GM19452 (cell line): ENCODE measurements around the gene MRPL27.

Experiments
- ATAC-seq: cut with Tn5 transposase; IDR thresholded peaks from one replicate; pipeline ENCODE4 v1.9.1; 2021; ENCODE audit not compliant: unreplicated experiment

Gene MRPL27

DNA sequence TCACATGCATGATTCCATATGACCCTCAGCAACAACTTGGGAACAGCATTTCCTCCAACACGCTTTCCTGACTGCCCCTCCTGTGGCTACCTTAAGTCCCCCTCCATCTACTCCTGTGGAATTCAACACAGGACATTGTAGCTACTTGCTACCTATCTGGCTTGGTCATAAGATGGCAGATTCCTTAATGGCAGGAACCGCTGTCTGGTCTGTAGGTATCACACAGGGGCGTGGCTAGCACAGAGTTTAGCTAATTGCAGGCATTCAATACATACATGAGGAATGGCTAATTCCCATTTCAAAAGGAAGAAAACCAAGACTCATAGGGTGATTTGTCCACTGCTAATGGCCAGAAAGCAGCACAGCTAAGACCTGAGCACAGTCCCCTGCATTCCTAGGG, 15.7 kb upstream of the MRPL27 start:
- ATAC-seq, result no peak

DNA sequence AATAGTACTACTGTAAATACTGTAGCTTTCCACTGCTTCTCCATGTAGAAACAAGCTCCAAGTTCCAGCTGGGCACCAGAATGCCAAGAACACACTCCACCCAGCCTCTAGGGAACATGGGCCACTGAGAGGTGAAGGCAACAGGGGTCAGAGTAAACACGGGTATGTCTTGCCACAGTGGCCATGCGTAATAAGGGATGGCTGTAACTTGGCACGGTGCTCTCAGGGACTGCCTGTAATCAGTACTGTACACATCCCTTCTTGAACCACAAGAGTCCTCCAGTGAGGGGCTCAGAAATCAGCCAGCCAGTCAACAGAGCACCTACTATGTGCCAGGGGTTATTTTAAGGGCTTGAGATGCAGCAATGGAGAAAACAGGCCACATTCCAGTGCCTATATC, 13.5 kb upstream of the MRPL27 start:
- no peak for ATAC-seq

DNA sequence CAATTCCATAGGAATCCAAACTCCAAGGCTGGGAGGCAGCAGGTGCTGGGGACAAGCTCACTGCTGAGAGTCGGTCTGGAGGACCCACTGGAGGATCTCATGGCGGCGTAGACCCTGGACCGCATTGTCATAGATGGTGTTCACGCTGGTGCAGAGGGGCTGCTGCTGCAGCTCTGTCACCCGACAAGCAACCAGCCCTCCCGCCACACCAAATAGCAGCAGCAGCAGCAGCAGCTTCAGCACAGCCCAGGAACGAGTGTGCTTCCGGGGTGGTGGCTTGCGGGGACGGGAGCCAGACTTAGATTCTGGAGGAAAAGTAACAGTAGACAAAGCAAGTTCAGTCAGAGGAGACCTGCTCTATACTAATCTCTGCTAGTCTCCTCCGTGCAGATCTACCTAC, 9.9 kb upstream of the MRPL27 start:
- ATAC-seq, result no peak

DNA sequence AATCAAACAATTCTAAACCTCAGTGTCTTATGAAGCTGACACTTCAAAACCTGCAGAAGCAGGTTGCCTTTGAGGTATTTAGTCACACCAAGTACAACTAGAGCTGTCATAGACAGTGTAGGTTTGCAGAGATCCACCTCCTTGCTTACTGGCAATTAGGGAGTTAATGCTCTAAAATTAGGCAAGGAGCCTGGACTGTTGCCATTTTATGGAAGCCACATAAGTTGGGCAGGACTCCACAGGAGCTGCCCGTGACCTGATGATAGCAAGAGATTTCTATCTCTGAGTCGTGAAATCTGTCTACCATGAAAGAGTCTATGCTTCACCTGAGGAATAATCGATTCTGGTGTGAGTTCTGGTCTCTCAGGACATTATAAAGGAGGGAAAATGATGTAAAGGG, 8.9 kb upstream of the MRPL27 start:
- ATAC-seq, result no peak

DNA sequence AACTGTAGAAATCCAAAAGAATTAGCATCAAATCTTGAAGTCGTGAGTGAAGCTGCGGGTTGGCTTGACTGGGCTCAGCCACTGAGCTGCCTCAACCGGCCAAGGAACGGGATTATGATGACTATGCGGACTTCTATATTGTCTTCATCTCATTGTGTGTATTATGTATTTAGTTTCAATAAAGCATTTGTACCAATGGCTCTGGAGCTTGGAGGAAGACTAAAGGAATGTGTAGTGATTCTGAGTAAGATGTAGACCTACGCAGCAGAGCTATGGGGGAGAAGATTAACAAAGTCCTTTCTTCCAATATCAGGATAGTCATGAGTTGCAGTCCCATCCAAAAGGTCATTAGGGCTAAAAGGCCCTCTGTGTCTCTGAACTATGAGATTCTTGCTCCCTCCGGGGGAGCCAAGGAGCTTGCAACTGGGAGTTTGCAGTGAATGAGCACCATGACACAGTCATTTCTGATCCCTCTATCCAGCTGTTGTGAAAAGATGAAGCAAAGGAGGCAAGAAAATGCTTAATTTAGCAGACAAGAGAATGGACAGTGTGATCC, 8.4 kb upstream of the MRPL27 start:
- no peak for ATAC-seq

DNA sequence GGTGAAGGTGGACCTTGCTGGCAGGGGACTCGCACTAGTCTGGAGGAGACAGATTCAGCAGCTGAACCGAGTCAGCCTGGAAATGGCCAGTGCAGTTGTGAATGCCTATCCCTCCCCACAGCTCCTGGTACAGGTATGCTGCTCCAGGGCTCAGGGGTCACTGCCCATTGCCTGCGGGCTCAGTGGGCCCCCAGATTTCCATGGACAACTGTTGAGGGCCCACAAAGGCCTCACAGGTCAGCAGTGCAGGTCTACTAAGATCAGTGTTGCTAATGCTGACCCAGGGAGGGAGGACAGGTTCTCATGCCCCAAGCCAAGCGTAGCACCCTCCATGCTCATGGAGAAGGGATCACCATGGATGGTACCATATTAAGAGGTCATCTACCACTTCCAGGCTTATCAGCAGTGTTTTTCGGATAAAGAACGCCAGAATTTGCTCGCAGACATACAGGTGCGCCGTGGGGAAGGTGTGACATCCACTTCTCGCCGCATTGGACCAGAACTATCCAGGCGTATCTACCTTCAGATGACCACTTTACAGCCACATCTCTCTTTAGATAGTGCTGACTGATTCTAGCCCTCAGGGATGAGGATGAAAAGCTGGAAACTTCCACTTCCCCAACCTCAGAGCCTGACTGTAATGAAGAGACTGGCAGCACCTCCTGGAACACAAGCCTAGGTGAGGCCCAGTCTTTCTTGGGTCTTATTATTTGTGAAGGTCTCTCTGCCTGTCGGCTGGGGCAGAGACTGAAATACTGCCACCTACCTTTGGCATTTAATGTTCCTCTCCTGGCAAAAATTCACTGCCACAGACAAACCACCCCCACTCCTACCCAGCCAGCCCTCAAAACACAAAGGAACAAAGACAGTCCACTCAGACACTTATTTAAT, 7.6 kb upstream of the MRPL27 start:
- ATAC-seq, result no peak

DNA sequence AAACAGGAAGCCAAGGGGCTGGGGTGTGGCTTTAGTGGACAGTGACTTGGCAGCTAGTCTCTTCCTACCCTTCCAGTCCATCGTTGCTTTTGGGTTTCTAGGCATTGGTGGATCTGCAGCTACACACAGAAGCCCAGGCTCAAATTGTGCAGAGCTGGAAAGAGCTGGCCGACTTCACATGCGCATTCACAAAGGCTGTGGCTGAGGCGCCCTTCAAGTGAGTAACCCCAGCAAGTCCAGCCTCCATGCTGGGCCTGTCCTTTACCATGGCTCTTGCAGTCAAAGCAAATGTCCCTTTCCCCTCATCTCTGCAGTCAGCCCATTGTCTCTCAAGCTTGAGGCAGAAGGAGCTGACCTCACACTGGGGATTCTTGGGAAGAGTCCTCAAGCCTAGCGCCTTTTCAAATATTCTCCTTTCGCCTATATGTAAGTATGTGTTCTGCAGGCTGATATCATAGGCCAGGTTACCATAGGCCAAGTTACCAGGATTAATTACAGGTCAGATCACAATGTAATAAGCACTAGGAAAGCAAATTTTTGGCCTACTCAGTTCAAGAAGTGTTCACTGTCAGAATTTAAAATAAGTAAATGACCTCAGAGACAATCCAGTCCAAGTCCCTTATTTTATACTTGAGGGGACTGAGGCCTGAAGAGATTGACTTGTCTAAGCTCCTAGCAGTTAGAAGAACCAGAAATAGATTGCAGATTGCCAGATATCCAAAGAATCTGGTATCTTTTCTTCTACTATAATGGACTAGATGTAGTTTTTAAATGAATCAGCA, 6.6 kb upstream of the MRPL27 start:
- ATAC-seq, result no peak

DNA sequence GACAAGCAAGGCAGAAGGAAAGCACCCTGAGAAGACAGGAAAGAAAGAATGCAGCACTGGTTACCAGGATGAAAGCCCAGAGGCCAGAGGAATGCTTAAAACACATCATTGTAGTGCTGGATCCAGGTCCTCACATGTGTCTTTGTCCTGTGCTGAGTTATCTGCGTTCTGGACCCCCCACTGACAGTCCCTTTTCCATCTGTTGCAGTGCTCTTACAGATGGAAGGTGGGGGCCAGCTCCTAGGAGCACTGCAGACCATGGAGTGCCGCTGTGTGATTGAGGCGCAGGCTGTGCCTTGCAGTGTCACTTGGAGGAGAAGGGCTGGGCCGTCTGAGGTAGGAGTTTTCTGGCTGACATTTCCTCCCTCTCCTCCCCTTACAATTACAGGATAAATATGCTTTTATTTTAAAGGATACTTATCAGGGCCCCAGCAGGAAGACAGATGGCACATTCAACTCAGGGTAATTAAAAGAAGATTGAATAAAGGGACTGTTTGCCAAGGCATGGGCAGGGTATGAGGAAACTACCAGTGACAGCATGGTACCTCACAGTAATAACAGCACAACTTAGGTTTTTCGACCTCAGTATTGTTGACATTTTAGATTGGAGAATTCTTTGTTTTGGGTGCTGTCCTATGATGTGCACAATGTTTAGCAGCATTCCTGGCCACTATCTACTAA, 3.0 kb upstream of the MRPL27 start:
- ATAC-seq, result no peak

DNA sequence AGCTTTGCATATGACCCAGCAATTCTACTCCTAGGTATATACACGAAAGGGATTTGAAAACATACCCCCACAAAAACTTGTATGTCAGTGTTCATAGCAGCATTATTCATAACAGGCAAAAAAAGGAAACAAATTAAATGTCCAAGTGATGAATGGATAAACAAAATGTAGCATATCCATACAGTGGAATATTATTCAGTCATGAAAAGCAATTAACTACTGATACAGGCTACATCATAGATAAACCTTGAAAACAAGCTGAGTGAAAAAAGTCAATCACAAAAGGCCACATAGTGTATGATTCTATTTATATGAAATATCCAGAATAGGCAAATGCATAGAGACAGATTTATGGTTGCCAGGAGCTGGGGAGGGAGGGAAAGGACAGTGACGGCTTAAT, 721 bp upstream of the MRPL27 start:
- no peak for ATAC-seq

DNA sequence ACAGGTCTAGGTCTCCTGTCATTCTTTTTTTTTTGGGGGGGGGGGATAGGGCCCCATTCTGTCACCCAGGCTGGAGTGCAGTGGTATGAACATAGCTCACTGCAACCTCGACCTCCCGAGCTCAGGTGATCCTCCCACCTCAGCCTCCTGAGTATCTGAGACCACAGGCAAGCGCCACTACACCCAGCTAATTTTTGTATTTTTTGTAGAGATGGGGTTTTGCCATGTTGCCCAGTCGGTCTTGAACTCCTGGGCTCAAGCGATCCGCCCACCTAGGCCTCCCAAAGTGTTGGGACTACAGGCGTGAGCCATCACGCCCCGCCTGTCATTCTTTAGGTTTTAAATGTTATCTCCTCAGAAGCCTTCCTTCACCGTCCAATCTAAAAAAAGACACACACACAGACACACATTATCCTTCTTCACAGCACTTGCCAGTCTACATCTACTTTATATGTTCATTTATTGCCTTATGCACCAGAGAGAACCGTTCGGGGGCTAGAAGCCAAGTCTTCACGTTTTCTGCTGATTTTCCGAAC, 694 bp downstream of the MRPL27 start:
- ATAC-seq, result no peak

DNA sequence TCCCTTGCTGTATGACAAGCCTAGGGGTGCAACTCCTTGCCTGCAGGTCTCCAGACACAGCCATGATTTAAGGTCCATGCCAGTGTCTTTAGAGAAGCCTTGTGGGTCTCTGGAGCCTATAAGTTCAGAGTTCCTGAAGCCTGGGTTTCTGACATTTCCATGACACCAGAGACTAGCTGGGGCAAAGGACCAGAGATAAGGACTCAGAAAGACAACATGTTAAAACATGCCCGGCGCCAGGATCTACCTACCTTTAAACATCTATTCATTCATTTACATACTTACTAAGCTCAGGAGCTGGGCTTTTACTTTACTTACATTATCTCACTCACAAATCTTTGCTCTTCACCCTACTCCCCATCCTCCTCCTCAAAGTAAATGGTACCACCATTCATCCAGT, 1.5 kb downstream of the MRPL27 start:
- ATAC-seq, result no peak

DNA sequence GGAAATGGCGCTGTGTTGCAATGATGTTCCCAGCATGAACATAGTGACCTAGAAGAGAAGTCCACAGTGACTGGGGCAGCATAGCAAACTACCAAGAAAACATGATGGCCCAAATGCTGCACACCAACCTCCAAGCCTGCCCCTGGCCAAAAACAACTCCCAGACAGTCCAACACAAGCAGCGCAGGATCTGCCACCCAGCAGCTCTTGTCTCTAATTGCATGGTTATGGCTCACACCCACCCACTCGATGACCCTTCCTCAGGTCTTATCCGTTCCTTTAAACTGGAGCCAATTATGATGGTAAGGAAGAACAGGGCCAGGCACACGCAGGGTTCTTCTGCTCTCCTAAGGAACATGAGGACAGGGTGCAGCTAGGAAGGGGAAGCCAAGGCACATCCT, 2.9 kb downstream of the MRPL27 start:
- ATAC-seq, result no peak

DNA sequence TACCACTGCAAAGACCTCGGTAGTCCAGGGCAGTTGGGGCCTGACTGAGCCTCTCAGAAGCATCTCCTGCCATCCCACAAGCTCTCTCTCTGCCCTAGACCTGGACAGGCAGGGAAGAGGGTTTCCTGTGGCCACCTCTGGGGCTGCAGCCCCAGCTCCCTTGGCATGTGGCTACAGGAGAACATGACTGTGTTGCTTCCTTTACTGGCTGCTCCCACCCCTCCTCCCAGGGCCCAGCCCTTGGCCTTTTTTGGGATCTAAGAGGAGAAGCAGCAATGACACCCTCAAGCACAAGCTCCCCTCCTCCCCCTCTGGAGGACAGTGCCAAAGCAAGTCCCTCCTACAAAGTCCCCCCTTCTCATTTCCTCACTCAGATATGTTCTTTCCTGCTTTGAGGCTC, 5.6 kb downstream of the MRPL27 start:
- no peak for ATAC-seq

DNA sequence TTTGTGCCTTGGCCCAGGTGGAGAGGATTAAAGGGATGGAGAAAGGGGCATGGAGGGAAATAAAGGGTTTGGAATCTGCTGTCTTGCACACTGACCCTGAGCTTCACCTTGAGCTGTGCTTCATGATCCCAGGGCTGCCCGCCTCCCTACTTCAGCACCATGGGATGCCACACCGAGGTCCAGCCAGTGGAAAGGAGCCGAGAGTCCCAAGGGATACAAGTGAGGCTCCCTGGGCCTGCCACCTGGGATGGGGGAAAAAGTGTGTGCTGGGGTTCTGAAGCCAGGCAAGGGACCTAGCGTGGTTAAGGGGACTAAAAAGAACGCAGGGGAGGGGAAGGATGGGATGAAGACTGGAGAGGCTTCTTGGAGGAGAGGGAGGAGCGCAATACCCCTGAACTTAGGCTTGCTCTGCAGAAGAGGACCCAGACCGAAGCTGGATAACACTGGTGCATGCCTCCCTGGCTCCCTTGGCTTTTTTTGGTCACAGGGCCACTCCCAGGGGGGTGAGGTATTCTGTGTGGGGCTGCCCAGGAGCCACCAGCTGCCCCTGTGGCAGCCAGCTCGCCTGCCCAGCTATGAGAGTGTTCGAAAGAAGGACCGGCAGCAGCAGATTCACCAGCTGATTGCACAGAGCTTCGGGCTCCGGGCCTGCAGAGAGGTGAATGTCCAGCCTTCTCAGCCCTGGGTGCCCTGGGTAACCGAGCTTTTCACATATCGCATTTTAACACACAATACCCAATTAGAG, 7.2 kb downstream of the MRPL27 start:
- no peak for ATAC-seq

DNA sequence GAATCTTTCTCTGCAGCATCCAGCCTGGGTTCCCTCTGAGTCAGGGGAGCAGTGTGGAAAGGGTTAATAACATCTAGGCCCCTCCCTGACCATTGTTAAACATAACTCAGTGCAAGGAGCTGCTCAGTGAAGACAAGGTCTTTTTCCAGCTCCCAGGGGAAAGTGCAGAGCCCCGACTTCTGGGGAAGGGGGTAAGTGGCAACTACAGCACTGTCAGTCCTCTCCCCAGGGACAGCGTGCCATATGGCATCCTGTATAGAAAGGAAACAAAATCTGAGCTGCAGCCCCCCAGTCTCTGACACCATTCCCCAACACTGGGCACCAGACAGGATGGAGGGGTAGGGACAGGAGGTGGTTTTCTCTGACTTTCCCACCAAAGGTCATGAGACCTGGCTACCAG, 7.8 kb downstream of the MRPL27 start:
- ATAC-seq, result no peak

DNA sequence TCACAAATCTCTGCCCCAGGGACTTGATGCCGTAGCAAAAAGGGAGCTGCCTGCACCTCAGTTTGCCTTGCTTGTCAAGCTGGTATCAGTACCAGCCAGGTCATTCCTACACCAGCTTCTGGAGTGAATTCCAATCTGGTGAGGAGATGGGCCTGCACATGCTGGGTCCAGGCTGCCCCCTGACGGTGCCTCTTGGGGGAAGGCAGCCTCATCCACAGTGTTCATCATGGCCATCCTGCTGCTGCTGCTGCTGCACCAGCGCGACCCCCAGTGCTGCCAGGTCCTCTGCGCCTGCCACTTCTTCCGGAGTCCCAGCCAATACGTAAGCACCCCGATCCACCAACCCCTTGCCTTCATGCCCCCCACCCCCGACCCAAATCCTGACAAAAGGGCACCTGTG, 8.3 kb downstream of the MRPL27 start:
- no peak for ATAC-seq

DNA sequence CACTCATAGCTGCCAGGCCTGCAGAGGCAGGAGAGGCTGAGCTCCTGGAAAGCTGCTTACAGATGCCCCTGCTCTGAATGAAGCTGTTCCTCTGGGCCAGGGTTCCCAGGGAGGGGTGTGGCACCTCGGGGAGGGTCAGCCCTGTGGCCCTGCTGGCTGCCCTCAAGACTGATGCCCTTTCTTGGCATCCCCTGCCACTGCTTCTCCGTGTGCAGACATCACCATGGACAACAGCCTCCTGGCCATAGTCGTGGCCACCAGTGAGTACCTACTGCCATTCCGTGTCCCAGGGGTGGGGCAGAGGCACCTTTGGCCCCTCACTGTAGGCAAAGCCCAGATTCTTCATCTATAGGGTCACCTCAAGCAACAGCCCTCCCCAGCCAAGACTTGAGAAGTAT, 8.9 kb downstream of the MRPL27 start:
- ATAC-seq, result no peak

DNA sequence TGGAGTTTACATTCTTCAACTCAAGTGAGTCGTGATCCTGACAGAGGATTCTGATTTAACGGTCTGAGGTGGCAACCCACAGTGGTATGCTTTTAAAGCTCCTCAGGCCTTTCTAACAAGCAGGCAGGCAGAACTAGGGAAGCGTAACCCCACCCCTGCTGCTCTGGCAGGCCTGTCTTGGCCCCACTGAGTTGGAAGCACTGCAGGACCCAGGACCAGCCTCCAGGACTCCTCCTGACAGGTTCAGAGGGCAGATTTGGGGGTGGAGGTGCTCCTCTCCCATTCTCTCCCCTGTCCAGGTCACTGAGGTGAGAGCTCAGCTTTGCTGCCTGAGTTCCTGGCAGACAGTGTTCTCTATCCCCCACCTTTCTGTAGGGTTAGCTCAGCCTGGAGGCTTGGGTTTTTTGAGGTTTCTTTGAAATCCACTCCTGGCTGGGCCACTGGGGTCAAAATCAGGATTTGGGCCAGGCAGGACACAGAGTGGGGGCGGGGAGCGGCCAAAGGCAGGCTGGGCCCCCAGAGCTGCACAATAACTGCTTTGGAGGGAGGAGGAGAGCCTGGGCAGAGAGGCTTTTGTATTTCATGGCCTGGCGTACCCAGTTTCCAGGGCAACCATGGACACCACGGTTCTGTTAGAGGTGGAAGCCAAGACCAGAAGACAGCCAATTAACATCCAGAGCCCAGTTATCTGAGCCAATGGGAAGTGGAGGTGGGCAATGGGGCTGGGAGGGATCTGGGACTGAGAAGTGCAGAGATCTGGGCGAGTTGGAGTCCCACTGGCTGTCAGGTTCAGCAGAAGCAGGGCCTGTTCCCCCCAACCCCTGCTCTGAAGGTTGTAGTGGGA, 9.5 kb downstream of the MRPL27 start:
- no peak for ATAC-seq

DNA sequence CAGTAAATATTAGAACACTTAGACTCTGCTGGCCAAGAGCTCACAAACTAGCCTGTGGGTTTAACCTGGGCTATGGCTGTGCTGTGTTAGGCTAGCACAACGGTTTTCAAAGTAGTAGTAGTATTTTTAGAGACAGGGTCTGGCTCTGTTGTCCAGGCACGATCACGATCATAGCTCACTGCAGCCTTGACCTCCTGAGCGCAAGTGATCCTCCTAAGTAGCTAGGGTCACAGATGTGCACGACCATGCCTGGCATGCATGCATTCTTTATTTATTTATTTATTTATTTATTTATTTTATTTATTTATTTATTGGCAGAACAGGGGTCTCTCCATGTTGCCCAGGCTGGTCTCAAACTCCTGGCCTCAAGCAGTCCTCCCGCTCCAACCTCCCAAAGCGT, 10.3 kb downstream of the MRPL27 start:
- ATAC-seq, result no peak
